ENCODE results near the gene GRM1.
"Not testable (repeated sequence)": the region's sequence is repeated elsewhere in the genome, so short reads cannot be mapped to it uniquely, and the experiment has no call there.

DNA sequence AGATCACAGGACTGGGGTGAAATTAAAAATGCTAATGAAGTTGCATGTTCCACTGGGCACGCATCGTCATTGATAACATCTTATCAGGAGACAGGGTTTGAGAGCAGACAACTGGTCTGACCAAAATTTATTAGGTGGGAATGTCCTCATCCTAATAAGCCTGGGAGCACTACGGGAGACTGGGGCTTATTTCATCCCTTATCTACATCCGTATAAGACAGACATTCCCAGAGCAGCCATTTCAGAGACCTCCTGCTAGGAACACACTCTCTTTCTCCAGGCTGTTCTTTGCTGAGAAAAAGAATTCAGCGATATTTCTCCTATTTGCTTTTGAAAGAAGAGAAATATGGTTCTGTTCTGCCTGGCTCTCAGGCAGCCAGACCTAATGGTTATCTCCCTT lies 214.8 kb downstream of the GRM1 start:
- TF ChIP-seq, protein P1, sequence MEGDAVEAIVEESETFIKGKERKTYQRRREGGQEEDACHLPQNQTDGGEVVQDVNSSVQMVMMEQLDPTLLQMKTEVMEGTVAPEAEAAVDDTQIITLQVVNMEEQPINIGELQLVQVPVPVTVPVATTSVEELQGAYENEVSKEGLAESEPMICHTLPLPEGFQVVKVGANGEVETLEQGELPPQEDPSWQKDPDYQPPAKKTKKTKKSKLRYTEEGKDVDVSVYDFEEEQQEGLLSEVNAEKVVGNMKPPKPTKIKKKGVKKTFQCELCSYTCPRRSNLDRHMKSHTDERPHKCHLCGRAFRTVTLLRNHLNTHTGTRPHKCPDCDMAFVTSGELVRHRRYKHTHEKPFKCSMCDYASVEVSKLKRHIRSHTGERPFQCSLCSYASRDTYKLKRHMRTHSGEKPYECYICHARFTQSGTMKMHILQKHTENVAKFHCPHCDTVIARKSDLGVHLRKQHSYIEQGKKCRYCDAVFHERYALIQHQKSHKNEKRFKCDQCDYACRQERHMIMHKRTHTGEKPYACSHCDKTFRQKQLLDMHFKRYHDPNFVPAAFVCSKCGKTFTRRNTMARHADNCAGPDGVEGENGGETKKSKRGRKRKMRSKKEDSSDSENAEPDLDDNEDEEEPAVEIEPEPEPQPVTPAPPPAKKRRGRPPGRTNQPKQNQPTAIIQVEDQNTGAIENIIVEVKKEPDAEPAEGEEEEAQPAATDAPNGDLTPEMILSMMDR (IDR thresholded peaks at IDR 0.05) = not testable (repeated sequence)
- TF ChIP-seq POLR2A, POLR2AphosphoS5, EP300 (IDR thresholded peaks at IDR 0.05): not testable (repeated sequence)
